ENCODE data around the gene ACY1. TPM values are rescaled to one million over a fixed set of nuclear protein-coding genes. Genes with fewer than 3 reads are reported as not detected.

The ACY1 gene
- total RNA-seq, 1 donor from 2014 or later: 54.2 TPM

GRCh38 chr3:51949121-51949520 is 34.2 kb upstream of the ACY1 start:
- TF ChIP-seq CTCF (conservative IDR thresholded peaks at IDR 0.05): no peak
- Mint-ChIP-seq H3K27me3 (peaks cover 32% of the 10 kb centered on the region), H3K27ac (no peak overlapping the region), H3K9me3 (no peaks in the 10 kb centered on the region), H3K4me1 (ENCODE audit: unreplicated experiment) (peaks cover 20% of the 10 kb centered on the region), H3K36me3 (no peaks in the 10 kb centered on the region), H3K4me3 (no peak overlapping the region)
- DNase-seq (ENCODE audit: extremely low spot score, unreplicated experiment): no peak

GRCh38 chr3:51950899-51951298 is 32.4 kb upstream of the ACY1 start:
- no peak for TF ChIP-seq CTCF (conservative IDR thresholded peaks at IDR 0.05)
- peaks cover 22% of the 10 kb centered on the region for H3K4me1 Mint-ChIP-seq (ENCODE audit: unreplicated experiment)
- no peak overlapping the region for H3K4me3 Mint-ChIP-seq
- H3K9me3 Mint-ChIP-seq: no peaks in the 10 kb centered on the region
- no peak overlapping the region for H3K27ac Mint-ChIP-seq
- H3K36me3 Mint-ChIP-seq: no peaks in the 10 kb centered on the region
- H3K27me3 Mint-ChIP-seq: peaks cover 41% of the 10 kb centered on the region
- no peak for DNase-seq (ENCODE audit: extremely low spot score, unreplicated experiment)

GRCh38 chr3:51953445-51953844 is 29.9 kb upstream of the ACY1 start:
- no peak for DNase-seq (ENCODE audit: extremely low spot score, unreplicated experiment)
- TF ChIP-seq CTCF (conservative IDR thresholded peaks at IDR 0.05): no peak
- peaks cover 44% of the 10 kb centered on the region for H3K27me3 Mint-ChIP-seq
- H3K4me1 Mint-ChIP-seq (ENCODE audit: unreplicated experiment): peaks cover 20% of the 10 kb centered on the region
- H3K27ac Mint-ChIP-seq: no peak overlapping the region
- peak overlapping the region; percentile 7 for H3K4me3 Mint-ChIP-seq
- no peaks in the 10 kb centered on the region for H3K9me3 Mint-ChIP-seq
- H3K36me3 Mint-ChIP-seq: peaks cover 4% of the 10 kb centered on the region

- peak overlapping the region; percentile 4 for H3K27ac Mint-ChIP-seq
- no peaks in the 10 kb centered on the region for H3K9me3 Mint-ChIP-seq
- H3K27me3 Mint-ChIP-seq: peaks cover 44% of the 10 kb centered on the region
- TF ChIP-seq CTCF (conservative IDR thresholded peaks at IDR 0.05): no peak
- no peak for DNase-seq (ENCODE audit: extremely low spot score, unreplicated experiment)
- H3K4me1 Mint-ChIP-seq (ENCODE audit: unreplicated experiment): peaks cover 14% of the 10 kb centered on the region
- peaks cover 4% of the 10 kb centered on the region for H3K36me3 Mint-ChIP-seq
- H3K4me3 Mint-ChIP-seq: peak overlapping the region; percentile 37
Observed at GRCh38 chr3:51954105-51954504, 29.2 kb upstream of the ACY1 start.

- DNase-seq (ENCODE audit: extremely low spot score, unreplicated experiment): no peak
- Mint-ChIP-seq H3K9me3 (no peaks in the 10 kb centered on the region), H3K36me3 (peaks cover 4% of the 10 kb centered on the region), H3K4me3 (no peak overlapping the region), H3K27me3 (peaks cover 44% of the 10 kb centered on the region), H3K4me1 (ENCODE audit: unreplicated experiment) (peaks cover 14% of the 10 kb centered on the region), H3K27ac (no peak overlapping the region)
- no peak for TF ChIP-seq CTCF (conservative IDR thresholded peaks at IDR 0.05)
Observed at GRCh38 chr3:51954713-51955112, 28.6 kb upstream of the ACY1 start.
